ENCODE results near the gene KIAA0930.

KIAA0930 gene

DNA sequence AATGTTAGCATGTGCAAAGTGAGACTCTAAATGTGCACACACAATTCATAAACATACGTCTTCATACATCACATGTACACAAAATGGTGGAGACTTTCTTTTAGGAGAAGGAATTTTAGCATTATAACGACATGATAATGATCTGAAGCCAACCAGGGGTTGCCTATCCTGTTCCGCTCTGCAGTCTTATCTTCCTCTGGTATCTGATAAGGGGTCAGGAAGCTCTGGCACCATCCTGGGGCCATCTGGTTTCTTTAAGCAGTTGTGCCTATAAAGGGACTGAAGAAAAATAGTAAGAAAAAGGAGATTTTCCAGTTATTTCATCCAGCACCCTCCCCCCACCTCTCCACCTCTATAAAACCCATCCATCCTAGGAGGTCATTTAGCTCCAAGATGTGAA is 82.8 kb downstream of the KIAA0930 start:
- no peak overlapping the region for H4K5ac ChIP-seq (ENCODE audit: low read length)
- H3K4ac ChIP-seq (ENCODE audit: low read depth, low read length): no peak overlapping the region
- no peak overlapping the region for H2AK5ac ChIP-seq (ENCODE audit: low read length)
- H3K36me3 ChIP-seq (ENCODE audit: control insufficient read depth, insufficient read depth, low read length): peaks cover 3% of the 10 kb centered on the region
- peaks cover 25% of the 10 kb centered on the region for H3K79me2 ChIP-seq (ENCODE audit: control insufficient read depth, insufficient read depth, low read length)
- H3K9ac ChIP-seq (ENCODE audit: low read length): no peak overlapping the region
- H3K27ac ChIP-seq (ENCODE audit: low read depth, low read length): no peak overlapping the region
- H3K27me3 ChIP-seq (ENCODE audit: insufficient read depth, low read length, poor library complexity): no peaks in the 10 kb centered on the region
- peaks cover 24% of the 10 kb centered on the region for H3K4me1 ChIP-seq (ENCODE audit: control insufficient read depth, low read depth, low read length)
- peaks cover 15% of the 10 kb centered on the region for H3K79me1 ChIP-seq (ENCODE audit: low read length)
- no peak overlapping the region for H3K4me3 ChIP-seq (ENCODE audit: low read length)
- H3K4me2 ChIP-seq (ENCODE audit: low read length): peak overlapping the region; percentile 23
- no peak overlapping the region for H2BK120ac ChIP-seq (ENCODE audit: low read depth, low read length)
- H2BK5ac ChIP-seq (ENCODE audit: low read length): no peak overlapping the region
- no peak overlapping the region for H2BK15ac ChIP-seq (replicated peaks; ENCODE audit: low read depth)
- WGBS (ENCODE audit: extremely low coverage, insufficient coverage, low lambda C conversion rate): no CpG with 5 or more reads among the region's 3 CpGs
- no peak overlapping the region for H3K23ac ChIP-seq (ENCODE audit: low read length)
- no peak overlapping the region for H4K8ac ChIP-seq (ENCODE audit: low read depth, low read length)
- DNase-seq: peak; percentile 88
- no peak overlapping the region for H3K18ac ChIP-seq (ENCODE audit: low read length)
- H3K56ac ChIP-seq (ENCODE audit: low read length): peak overlapping the region; percentile 43

GRCh38 chr22:45155050-45155840 is 85.4 kb downstream of the KIAA0930 start:
- Histone ChIP-seq H2BK15ac (replicated peaks; ENCODE audit: low read depth) (no peak overlapping the region), H3K79me1 (ENCODE audit: low read length) (peaks cover 19% of the 10 kb centered on the region), H3K36me3 (ENCODE audit: control insufficient read depth, insufficient read depth, low read length) (peaks cover 3% of the 10 kb centered on the region), H3K18ac (ENCODE audit: low read length) (no peak overlapping the region), H3K27me3 (ENCODE audit: insufficient read depth, low read length, poor library complexity) (no peaks in the 10 kb centered on the region), H3K23ac (ENCODE audit: low read length) (no peak overlapping the region), H3K4me3 (ENCODE audit: low read length) (no peak overlapping the region), H3K4ac (ENCODE audit: low read depth, low read length) (no peak overlapping the region), H3K27ac (ENCODE audit: low read depth, low read length) (no peak overlapping the region), H3K4me1 (ENCODE audit: control insufficient read depth, low read depth, low read length) (peaks cover 18% of the 10 kb centered on the region), H2AK5ac (ENCODE audit: low read length) (no peak overlapping the region), H4K8ac (ENCODE audit: low read depth, low read length) (no peak overlapping the region), H4K5ac (ENCODE audit: low read length) (no peak overlapping the region), H3K9ac (ENCODE audit: low read length) (no peak overlapping the region), H2BK5ac (ENCODE audit: low read length) (no peak overlapping the region), H3K4me2 (ENCODE audit: low read length) (no peak overlapping the region), H3K79me2 (ENCODE audit: control insufficient read depth, insufficient read depth, low read length) (peaks cover 8% of the 10 kb centered on the region), H2BK120ac (ENCODE audit: low read depth, low read length) (no peak overlapping the region), H3K56ac (ENCODE audit: low read length) (no peak overlapping the region)
- WGBS (ENCODE audit: extremely low coverage, insufficient coverage, low lambda C conversion rate): no CpG with 5 or more reads among the region's 9 CpGs
- no peak for DNase-seq

GRCh38 chr22:45154383-45154782 is 86.3 kb downstream of the KIAA0930 start:
- Histone ChIP-seq H3K4me2 (ENCODE audit: low read length) (no peak overlapping the region), H4K8ac (ENCODE audit: low read depth, low read length) (no peak overlapping the region), H3K18ac (ENCODE audit: low read length) (no peak overlapping the region), H3K9ac (ENCODE audit: low read length) (no peak overlapping the region), H3K27ac (ENCODE audit: low read depth, low read length) (no peak overlapping the region), H4K5ac (ENCODE audit: low read length) (no peak overlapping the region), H3K79me2 (ENCODE audit: control insufficient read depth, insufficient read depth, low read length) (peaks cover 6% of the 10 kb centered on the region), H3K4me1 (ENCODE audit: control insufficient read depth, low read depth, low read length) (peaks cover 13% of the 10 kb centered on the region), H2AK5ac (ENCODE audit: low read length) (no peak overlapping the region), H3K4me3 (ENCODE audit: low read length) (no peak overlapping the region), H2BK5ac (ENCODE audit: low read length) (no peak overlapping the region), H2BK120ac (ENCODE audit: low read depth, low read length) (no peak overlapping the region), H3K23ac (ENCODE audit: low read length) (no peak overlapping the region), H3K4ac (ENCODE audit: low read depth, low read length) (no peak overlapping the region), H3K27me3 (ENCODE audit: insufficient read depth, low read length, poor library complexity) (no peaks in the 10 kb centered on the region), H2BK15ac (replicated peaks; ENCODE audit: low read depth) (no peak overlapping the region), H3K36me3 (ENCODE audit: control insufficient read depth, insufficient read depth, low read length) (peaks cover 5% of the 10 kb centered on the region), H3K79me1 (ENCODE audit: low read length) (peaks cover 21% of the 10 kb centered on the region), H3K56ac (ENCODE audit: low read length) (no peak overlapping the region)
- WGBS (ENCODE audit: extremely low coverage, insufficient coverage, low lambda C conversion rate): no CpG with 5 or more reads among the region's 3 CpGs
- DNase-seq: no peak

- no peak overlapping the region for H3K23ac ChIP-seq (ENCODE audit: low read length)
- H3K4me1 ChIP-seq (ENCODE audit: control insufficient read depth, low read depth, low read length): no peaks in the 10 kb centered on the region
Observed at GRCh38 chr22:45151503-45151902, 89.2 kb downstream of the KIAA0930 start.

DNA sequence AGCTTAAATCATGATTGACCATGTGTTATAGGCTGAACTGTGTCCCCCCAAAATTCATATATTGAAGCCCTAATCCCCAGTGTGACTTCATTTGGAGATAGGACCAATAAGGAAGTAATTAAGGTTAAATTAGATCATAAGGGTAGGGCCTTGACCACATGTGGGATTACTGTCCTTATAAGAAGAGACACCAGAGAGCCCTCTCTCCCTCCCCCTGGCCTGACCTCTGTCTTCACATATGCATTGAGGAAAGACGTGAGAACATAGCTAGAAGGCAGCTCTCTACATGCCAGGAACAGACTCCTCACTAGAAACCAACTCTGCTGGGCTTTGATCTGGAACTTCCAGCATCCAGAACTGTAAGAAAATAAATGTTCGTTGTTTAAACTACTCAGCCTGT is 90.6 kb downstream of the KIAA0930 start:
- H3K27ac ChIP-seq (ENCODE audit: low read depth, low read length): no peak overlapping the region
- H3K27me3 ChIP-seq (ENCODE audit: insufficient read depth, low read length, poor library complexity): no peaks in the 10 kb centered on the region
- H3K79me2 ChIP-seq (ENCODE audit: control insufficient read depth, insufficient read depth, low read length): no peaks in the 10 kb centered on the region
- peaks cover 13% of the 10 kb centered on the region for H3K79me1 ChIP-seq (ENCODE audit: low read length)
- H2BK120ac ChIP-seq (ENCODE audit: low read depth, low read length): no peak overlapping the region
- no peak overlapping the region for H3K9ac ChIP-seq (ENCODE audit: low read length)
- no peak overlapping the region for H4K5ac ChIP-seq (ENCODE audit: low read length)
- H4K8ac ChIP-seq (ENCODE audit: low read depth, low read length): no peak overlapping the region
- WGBS (ENCODE audit: extremely low coverage, insufficient coverage, low lambda C conversion rate): no CpG with 5 or more reads among the region's 2 CpGs
- no peak overlapping the region for H2BK15ac ChIP-seq (replicated peaks; ENCODE audit: low read depth)
- DNase-seq: no peak
- H3K4me1 ChIP-seq (ENCODE audit: control insufficient read depth, low read depth, low read length): no peaks in the 10 kb centered on the region
- no peak overlapping the region for H3K4ac ChIP-seq (ENCODE audit: low read depth, low read length)
- no peak overlapping the region for H3K18ac ChIP-seq (ENCODE audit: low read length)
- no peak overlapping the region for H3K56ac ChIP-seq (ENCODE audit: low read length)
- no peak overlapping the region for H3K23ac ChIP-seq (ENCODE audit: low read length)
- no peak overlapping the region for H3K4me2 ChIP-seq (ENCODE audit: low read length)
- H3K4me3 ChIP-seq (ENCODE audit: low read length): no peak overlapping the region
- H2AK5ac ChIP-seq (ENCODE audit: low read length): no peak overlapping the region
- peaks cover 4% of the 10 kb centered on the region for H3K36me3 ChIP-seq (ENCODE audit: control insufficient read depth, insufficient read depth, low read length)
- H2BK5ac ChIP-seq (ENCODE audit: low read length): no peak overlapping the region

More at GRCh38 chr22:45151503-45151902, 89.2 kb downstream of the KIAA0930 start:
- Histone ChIP-seq H3K79me1 (ENCODE audit: low read length) (peaks cover 15% of the 10 kb centered on the region), H3K27me3 (ENCODE audit: insufficient read depth, low read length, poor library complexity) (no peaks in the 10 kb centered on the region), H3K4me3 (ENCODE audit: low read length) (no peak overlapping the region), H4K8ac (ENCODE audit: low read depth, low read length) (no peak overlapping the region), H2AK5ac (ENCODE audit: low read length) (no peak overlapping the region), H3K4me2 (ENCODE audit: low read length) (no peak overlapping the region), H3K4ac (ENCODE audit: low read depth, low read length) (no peak overlapping the region), H3K9ac (ENCODE audit: low read length) (no peak overlapping the region), H3K36me3 (ENCODE audit: control insufficient read depth, insufficient read depth, low read length) (peaks cover 4% of the 10 kb centered on the region), H2BK5ac (ENCODE audit: low read length) (no peak overlapping the region), H3K56ac (ENCODE audit: low read length) (no peak overlapping the region), H3K18ac (ENCODE audit: low read length) (no peak overlapping the region), H2BK15ac (replicated peaks; ENCODE audit: low read depth) (no peak overlapping the region), H3K79me2 (ENCODE audit: control insufficient read depth, insufficient read depth, low read length) (no peaks in the 10 kb centered on the region), H2BK120ac (ENCODE audit: low read depth, low read length) (no peak overlapping the region), H3K27ac (ENCODE audit: low read depth, low read length) (no peak overlapping the region), H4K5ac (ENCODE audit: low read length) (no peak overlapping the region)
- no CpG with 5 or more reads among the region's 6 CpGs for WGBS (ENCODE audit: extremely low coverage, insufficient coverage, low lambda C conversion rate)
- DNase-seq: no peak

DNA sequence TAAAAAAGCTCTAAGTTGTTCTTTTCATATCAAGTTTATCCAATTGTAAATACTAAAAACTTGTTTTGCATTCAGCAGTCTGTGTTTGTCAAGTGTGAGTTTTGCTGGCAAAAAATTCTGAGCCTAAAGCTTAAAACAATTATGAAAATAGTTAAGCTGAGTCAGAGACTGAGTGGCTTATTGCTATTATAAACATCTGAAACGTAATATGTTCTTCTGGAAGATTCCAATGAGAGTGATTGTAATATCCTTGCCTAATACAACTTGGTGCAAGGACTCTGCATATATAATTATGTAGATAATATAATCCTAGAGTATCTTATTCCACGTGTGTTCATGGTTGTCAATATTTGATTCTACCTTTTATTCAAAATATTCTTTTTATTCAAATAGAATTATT is 91.0 kb downstream of the KIAA0930 start:
- no peak overlapping the region for H2BK5ac ChIP-seq (ENCODE audit: low read length)
- no peak overlapping the region for H2BK15ac ChIP-seq (replicated peaks; ENCODE audit: low read depth)
- H3K4ac ChIP-seq (ENCODE audit: low read depth, low read length): no peak overlapping the region
- H3K4me2 ChIP-seq (ENCODE audit: low read length): no peak overlapping the region
- H3K23ac ChIP-seq (ENCODE audit: low read length): no peak overlapping the region
- no peak overlapping the region for H4K5ac ChIP-seq (ENCODE audit: low read length)
- H3K79me1 ChIP-seq (ENCODE audit: low read length): peaks cover 11% of the 10 kb centered on the region
- H2BK120ac ChIP-seq (ENCODE audit: low read depth, low read length): no peak overlapping the region
- H4K8ac ChIP-seq (ENCODE audit: low read depth, low read length): no peak overlapping the region
- no peaks in the 10 kb centered on the region for H3K4me1 ChIP-seq (ENCODE audit: control insufficient read depth, low read depth, low read length)
- no CpG with 5 or more reads among the region's 2 CpGs for WGBS (ENCODE audit: extremely low coverage, insufficient coverage, low lambda C conversion rate)
- no peak overlapping the region for H2AK5ac ChIP-seq (ENCODE audit: low read length)
- no peak overlapping the region for H3K27ac ChIP-seq (ENCODE audit: low read depth, low read length)
- no peak overlapping the region for H3K4me3 ChIP-seq (ENCODE audit: low read length)
- no peak overlapping the region for H3K56ac ChIP-seq (ENCODE audit: low read length)
- no peak overlapping the region for H3K18ac ChIP-seq (ENCODE audit: low read length)
- no peaks in the 10 kb centered on the region for H3K79me2 ChIP-seq (ENCODE audit: control insufficient read depth, insufficient read depth, low read length)
- H3K27me3 ChIP-seq (ENCODE audit: insufficient read depth, low read length, poor library complexity): no peaks in the 10 kb centered on the region
- no peak overlapping the region for H3K9ac ChIP-seq (ENCODE audit: low read length)
- H3K36me3 ChIP-seq (ENCODE audit: control insufficient read depth, insufficient read depth, low read length): peaks cover 4% of the 10 kb centered on the region
- no peak for DNase-seq

All from mesendoderm (in vitro differentiated cells).